Naive thymus-derived CD4-positive, alpha-beta T cell (primary cell): Measurements from ENCODE around the gene SPEM3. TPM values are rescaled to one million over a fixed set of nuclear protein-coding genes. Genes with fewer than 3 reads are reported as not detected.

ENCODE experiments used
- ATAC-seq: fragments of 150-1000 bp; cut with Tn5 transposase; 2 replicates; pipeline ENCODE4 v1.10.0; 2021; ENCODE audit warnings: mild to moderate bottlenecking, moderate library complexity
- CTCF ChIA-PET: fragments of 350-600 bp; sonication (Branson Sonifier 250); formaldehyde crosslinking; loops from one replicate; lab custom pipeline; 2021; ENCODE audit warnings: antibody characterized with exemption; lab: Charles Lee
- POLR2A ChIA-PET: fragments of 350-600 bp; sonication (Branson Sonifier 250); formaldehyde crosslinking; loops from one replicate; lab custom pipeline; 2021; ENCODE audit warnings: antibody characterized with exemption, inconsistent platforms; lab: Charles Lee
- DNase-seq, 9 donors: peaks; one replicate each; pipeline versions ENCODE4 v3.0.0 to v3.0.0-alpha.2; 2020 to 2022; ENCODE audit warnings: mixed read lengths in 1 of 9
- H3K27ac ChIP-seq: one replicate; pipeline ENCODE4 v1.7.0; 2013; ENCODE audit warnings: mild to moderate bottlenecking, low read depth, low read length, moderate library complexity
- H3K27me3 ChIP-seq, 2 donors: one replicate each; pipeline ENCODE4 v1.7.0; 2013; ENCODE audit warnings: low read length in 2 of 2, mild to moderate bottlenecking in 2 of 2, moderate library complexity in 2 of 2; ENCODE audit not compliant: control insufficient read depth in 2 of 2, insufficient read depth in 2 of 2
- H3K36me3 ChIP-seq, 3 experiments: 1 replicate in 2 of 3; 2 replicates in 1 of 3; pipeline ENCODE4 v1.7.0; 2013; ENCODE audit warnings: low read length in 3 of 3, mild to moderate bottlenecking in 3 of 3, moderate library complexity in 1 of 3; ENCODE audit not compliant: insufficient read depth in 3 of 3, control insufficient read depth in 2 of 3
- H3K4me1 ChIP-seq, 2 donors: one replicate each; pipeline ENCODE4 v1.7.0; 2013; ENCODE audit warnings: low read length in 2 of 2, mild to moderate bottlenecking in 2 of 2, moderate library complexity in 1 of 2; ENCODE audit not compliant: control insufficient read depth in 2 of 2, insufficient read depth in 2 of 2
- H3K4me3 ChIP-seq: 2 replicates; pipeline ENCODE4 v1.7.0; 2013; ENCODE audit warnings: mild to moderate bottlenecking, low read length
- H3K9me3 ChIP-seq, 3 experiments: 1 replicate in 2 of 3; 2 replicates in 1 of 3; pipeline ENCODE4 v1.7.0; 2013; ENCODE audit warnings: low read length in 3 of 3; ENCODE audit not compliant: control insufficient read depth in 2 of 3
- H3K27ac Mint-ChIP-seq, 9 donors: one replicate each; pipeline ENCODE4 v1.8.0; 2020 to 2022; ENCODE audit warnings: mixed read lengths in 9 of 9, mild to moderate bottlenecking in 8 of 9, moderate library complexity in 5 of 9, inconsistent platforms in 2 of 9
- H3K27me3 Mint-ChIP-seq, 5 donors: one replicate each; pipeline ENCODE4 v1.8.0; 2021 to 2022; ENCODE audit warnings: mixed read lengths in 5 of 5, mild to moderate bottlenecking in 1 of 5
- H3K36me3 Mint-ChIP-seq, 5 donors: one replicate each; pipeline ENCODE4 v1.8.0; 2020 to 2022; ENCODE audit warnings: mixed read lengths in 5 of 5, mild to moderate bottlenecking in 3 of 5, inconsistent platforms in 1 of 5
- H3K4me1 Mint-ChIP-seq, 7 donors: one replicate each; pipeline ENCODE4 v1.8.0; 2020 to 2022; ENCODE audit warnings: mixed read lengths in 7 of 7, mild to moderate bottlenecking in 3 of 7, inconsistent platforms in 1 of 7
- H3K4me3 Mint-ChIP-seq, 10 donors: one replicate each; pipeline ENCODE4 v1.8.0; 2020 to 2022; ENCODE audit warnings: mild to moderate bottlenecking in 10 of 10, mixed read lengths in 10 of 10, moderate library complexity in 6 of 10, inconsistent platforms in 2 of 10
- H3K9me3 Mint-ChIP-seq, 11 donors: one replicate each; pipeline ENCODE4 v1.8.0; 2020 to 2022; ENCODE audit warnings: mixed read lengths in 11 of 11, mild to moderate bottlenecking in 4 of 11, inconsistent platforms in 1 of 11, moderate library complexity in 1 of 11
- intact Hi-C, 2 donors: fragments of 100-400 bp; cut with micrococcal nuclease; formaldehyde crosslinking; loops; one replicate each; pipeline ENCODE4 v1.15.1; 2023
- polyA plus RNA-seq, 2 donors: library from polyadenylated mRNA; unstranded; fragments of 300-500 nt; fragmentation: Illumina TruSeq; gene quantifications; one replicate each; pipeline ENCODE4 v1.2.3, GENCODE V29; 2021
- total RNA-seq, 6 experiments: library from RNA in 5 of 6; stranded (reverse) in 5 of 6; gene quantifications; 1 replicate in 5 of 6; 2 replicates in 1 of 6; pipeline ENCODE4 v1.2.3 and lab custom pipeline; 2021 to 2026

SPEM3 gene
- total and polyA plus RNA-seq, 7 experiments from 2014 or later = not detected

DNA sequence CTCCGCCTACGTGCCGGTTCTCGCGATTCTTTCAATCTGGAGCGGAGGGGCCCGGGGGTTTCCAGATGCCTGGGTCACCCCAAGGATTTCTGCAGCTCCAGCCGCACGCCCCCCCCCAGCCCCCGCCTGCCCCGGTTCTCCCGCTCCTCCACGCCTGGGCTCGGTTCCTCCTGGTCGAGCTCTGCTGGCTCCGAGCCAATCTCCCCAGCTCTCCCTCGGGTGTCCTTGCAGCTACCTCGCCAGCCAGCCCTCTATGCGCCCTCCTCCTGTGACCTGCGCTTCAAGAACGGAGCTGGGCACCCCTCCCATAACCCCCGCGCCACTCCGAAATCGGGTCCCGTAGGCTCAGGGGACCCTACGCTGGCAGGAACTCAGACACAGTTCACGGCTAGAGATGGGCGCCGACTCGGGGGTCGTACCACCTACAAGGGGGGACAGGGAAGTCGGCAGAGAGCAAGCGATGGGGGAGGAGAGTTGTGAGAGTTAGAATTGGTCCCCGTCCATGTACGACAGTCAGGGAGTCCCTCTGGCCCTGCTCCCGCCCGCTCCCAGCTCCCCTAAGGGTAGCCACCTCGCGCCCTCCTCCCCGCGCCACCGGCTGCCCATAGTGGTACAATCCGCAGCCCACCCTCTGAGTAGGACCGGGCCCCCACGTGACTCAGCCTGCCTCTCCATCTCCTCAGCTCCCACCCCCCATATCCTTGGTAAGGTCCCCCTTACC, 11.6 kb downstream of the SPEM3 start:
- Histone ChIP-seq H3K27ac (no peak overlapping the region), H3K27me3 (peaks cover 12 to 28% of the 10 kb centered on the region in 2 donors), H3K4me1 (peaks cover 17 to 50% of the 10 kb centered on the region in 2 donors), H3K9me3 (no peaks in the 10 kb centered on the region), H3K4me3 (peak overlapping the region; percentile 7), H3K36me3 (no peaks in the 10 kb centered on the region)
- peaks cover 27 to 56% (median 43%) of the 10 kb centered on the region in 7 donors for H3K4me1 Mint-ChIP-seq
- H3K4me3 Mint-ChIP-seq = peak overlapping the region; percentile 67 to 94 (median 84)
- H3K36me3 Mint-ChIP-seq = peaks cover 0 to 32% (median 0%) of the 10 kb centered on the region in 5 donors
- intact Hi-C loops = no loop called here
- ChIA-PET POLR2A (interaction anchor here (0.6 to 7.5 kb wide), 8 partner anchors 11 to 246 kb away, joined by 3 to 79 read pairs (median 3); partner anchors contain the start of genes ACAP1 and POLR2A), CTCF (interaction anchor here (0.8 to 1.5 kb wide), 5 partner anchors 40 to 120 kb away, joined by 3 to 5 read pairs (median 3); partner anchors contain the start of gene ZBTB4)
- peak overlapping the region in 3 of 9 donors; percentile 41 to 76 (median 46) for H3K27ac Mint-ChIP-seq
- H3K27me3 Mint-ChIP-seq = peaks cover 38 to 53% (median 49%) of the 10 kb centered on the region in 5 donors
- ATAC-seq = no peak
- peaks cover 0 to 2% (median 0%) of the 10 kb centered on the region in 11 donors for H3K9me3 Mint-ChIP-seq
- peak in 4 of 9 donors; percentile 11 to 69 (median 32) for DNase-seq

DNA sequence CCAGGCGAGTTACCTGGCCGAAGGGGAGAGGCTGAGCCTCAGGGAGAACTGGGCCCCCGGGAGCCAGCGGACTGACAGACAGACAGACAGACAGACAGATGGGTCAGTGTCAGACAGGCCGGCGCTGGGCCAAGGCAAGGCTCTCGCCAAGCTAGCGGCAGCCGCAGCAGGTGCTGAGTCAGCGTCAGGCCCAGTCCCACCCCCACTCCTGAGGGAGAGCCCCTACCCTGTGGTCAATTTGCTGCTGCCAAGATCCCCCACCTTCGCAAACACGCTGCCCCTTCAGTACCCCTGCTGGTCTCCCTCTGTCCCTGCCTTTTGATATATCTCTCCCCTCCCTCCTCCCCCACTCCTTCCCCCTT, 12.2 kb downstream of the SPEM3 start:
- Mint-ChIP-seq H3K27ac (peak overlapping the region in 2 of 9 donors; percentile 46), H3K36me3 (peaks cover 0 to 32% (median 0%) of the 10 kb centered on the region in 5 donors), H3K27me3 (peaks cover 44 to 59% (median 55%) of the 10 kb centered on the region in 5 donors), H3K4me1 (peaks cover 30 to 59% (median 45%) of the 10 kb centered on the region in 7 donors), H3K4me3 (peak overlapping the region in 7 of 10 donors; percentile 67 to 94 (median 83)), H3K9me3 (peaks cover 0 to 2% (median 0%) of the 10 kb centered on the region in 11 donors)
- Histone ChIP-seq H3K36me3 (no peaks in the 10 kb centered on the region), H3K4me1 (peaks cover 20 to 56% of the 10 kb centered on the region in 2 donors), H3K4me3 (no peak overlapping the region), H3K9me3 (no peaks in the 10 kb centered on the region), H3K27me3 (peaks cover 13 to 33% of the 10 kb centered on the region in 2 donors), H3K27ac (no peak overlapping the region)
- DNase-seq = peak in 1 of 9 donors; percentile 42
- CTCF ChIA-PET = interaction anchor here (0.7 to 1.8 kb wide), 6 partner anchors 13 to 120 kb away, joined by 3 to 5 read pairs (median 3); partner anchors contain the start of gene ZBTB4
- ATAC-seq = no peak
- POLR2A ChIA-PET = interaction anchor here (0.6 to 7.5 kb wide), 9 partner anchors 10 to 245 kb away, joined by 3 to 79 read pairs (median 3); partner anchors contain the start of genes POLR2A and ZBTB4
- intact Hi-C loops = no loop called here

DNA sequence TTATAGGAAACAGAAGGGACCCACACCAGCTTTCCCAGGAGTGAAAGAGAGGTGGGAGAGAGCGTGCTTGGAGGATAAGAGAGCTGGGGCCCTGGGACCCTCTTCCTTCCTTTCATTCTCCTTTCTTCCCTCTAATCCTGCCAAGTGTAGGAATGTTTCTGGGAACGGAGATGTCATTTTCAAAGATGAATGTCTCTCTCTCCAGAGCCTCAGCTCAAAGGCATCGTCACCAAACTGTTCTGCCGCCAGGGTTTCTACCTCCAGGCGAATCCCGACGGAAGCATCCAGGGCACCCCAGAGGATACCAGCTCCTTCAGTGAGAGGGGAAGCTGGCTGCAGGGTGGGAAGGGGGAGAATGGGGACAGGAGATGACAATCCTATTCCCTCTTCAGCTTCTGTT, 12.6 kb downstream of the SPEM3 start:
- H3K9me3 ChIP-seq = no peaks in the 10 kb centered on the region
- no peak for DNase-seq
- peaks cover 0 to 34% (median 0%) of the 10 kb centered on the region in 5 donors for H3K36me3 Mint-ChIP-seq
- H3K27ac ChIP-seq = no peak overlapping the region
- CTCF ChIA-PET = interaction anchor here (0.6 to 1.8 kb wide), 8 partner anchors 13 to 120 kb away, joined by 3 to 5 read pairs (median 3); partner anchors contain the start of genes SENP3 and ZBTB4
- peaks cover 33 to 59% (median 45%) of the 10 kb centered on the region in 7 donors for H3K4me1 Mint-ChIP-seq
- ATAC-seq = no peak
- peaks cover 17 to 34% of the 10 kb centered on the region in 2 donors for H3K27me3 ChIP-seq
- H3K9me3 Mint-ChIP-seq = peaks cover 0 to 6% (median 0%) of the 10 kb centered on the region in 11 donors
- H3K4me3 Mint-ChIP-seq = peak overlapping the region in 2 of 10 donors; percentile 7 to 45
- no peak overlapping the region for H3K27ac Mint-ChIP-seq
- peaks cover 46 to 63% (median 58%) of the 10 kb centered on the region in 5 donors for H3K27me3 Mint-ChIP-seq
- H3K4me1 ChIP-seq = peaks cover 16 to 57% of the 10 kb centered on the region in 2 donors
- H3K36me3 ChIP-seq = no peaks in the 10 kb centered on the region
- intact Hi-C loops = no loop called here
- POLR2A ChIA-PET = interaction anchor here (0.6 to 7.5 kb wide), 8 partner anchors 10 to 245 kb away, joined by 3 to 79 read pairs (median 4); partner anchors contain the start of genes POLR2A and ZBTB4
- H3K4me3 ChIP-seq = no peak overlapping the region

DNA sequence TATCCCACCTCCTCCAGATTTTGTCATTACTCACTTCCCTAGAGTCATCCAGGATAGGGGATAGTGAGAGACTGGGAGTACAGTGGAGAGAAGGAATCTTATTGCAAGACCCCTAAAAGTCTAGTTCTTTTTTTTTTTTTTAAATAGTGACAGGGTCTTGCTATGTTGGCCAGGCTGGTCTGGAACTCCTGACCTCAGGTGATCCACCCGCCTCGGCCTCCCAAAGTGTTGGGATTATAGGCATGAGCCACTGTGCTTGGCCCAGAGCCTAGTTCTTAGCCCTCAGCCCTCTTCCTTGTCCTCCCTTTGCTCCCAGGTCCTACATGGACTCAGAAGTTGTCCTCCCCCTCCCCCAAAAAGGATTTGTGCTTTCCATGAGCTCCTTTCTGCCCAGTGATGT, 13.5 kb downstream of the SPEM3 start:
- Histone ChIP-seq H3K27me3 (peaks cover 17 to 34% of the 10 kb centered on the region in 2 donors), H3K36me3 (no peaks in the 10 kb centered on the region), H3K4me3 (no peak overlapping the region), H3K27ac (no peak overlapping the region), H3K4me1 (peaks cover 13 to 52% of the 10 kb centered on the region in 2 donors), H3K9me3 (no peaks in the 10 kb centered on the region)
- DNase-seq (no peak), ATAC-seq (no peak)
- intact Hi-C loops = no loop called here
- POLR2A ChIA-PET = interaction anchor here (0.9 to 7.5 kb wide), 6 partner anchors 12 to 43 kb away, joined by 3 to 79 read pairs (median 12); partner anchors contain the start of genes POLR2A and ZBTB4
- no peak overlapping the region for H3K27ac Mint-ChIP-seq
- peaks cover 0 to 38% (median 0%) of the 10 kb centered on the region in 5 donors for H3K36me3 Mint-ChIP-seq
- H3K9me3 Mint-ChIP-seq = peaks cover 0 to 6% (median 0%) of the 10 kb centered on the region in 11 donors
- peaks cover 49 to 67% (median 63%) of the 10 kb centered on the region in 5 donors for H3K27me3 Mint-ChIP-seq
- H3K4me3 Mint-ChIP-seq = peak overlapping the region in 3 of 10 donors; percentile 14 to 34 (median 29)
- H3K4me1 Mint-ChIP-seq = peaks cover 36 to 55% (median 46%) of the 10 kb centered on the region in 7 donors
- CTCF ChIA-PET = interaction anchor here (0.6 to 1.8 kb wide), 4 partner anchors 86 to 141 kb away, joined by 3 to 5 read pairs (median 4); partner anchors contain the start of genes MPDU1 and SENP3

DNA sequence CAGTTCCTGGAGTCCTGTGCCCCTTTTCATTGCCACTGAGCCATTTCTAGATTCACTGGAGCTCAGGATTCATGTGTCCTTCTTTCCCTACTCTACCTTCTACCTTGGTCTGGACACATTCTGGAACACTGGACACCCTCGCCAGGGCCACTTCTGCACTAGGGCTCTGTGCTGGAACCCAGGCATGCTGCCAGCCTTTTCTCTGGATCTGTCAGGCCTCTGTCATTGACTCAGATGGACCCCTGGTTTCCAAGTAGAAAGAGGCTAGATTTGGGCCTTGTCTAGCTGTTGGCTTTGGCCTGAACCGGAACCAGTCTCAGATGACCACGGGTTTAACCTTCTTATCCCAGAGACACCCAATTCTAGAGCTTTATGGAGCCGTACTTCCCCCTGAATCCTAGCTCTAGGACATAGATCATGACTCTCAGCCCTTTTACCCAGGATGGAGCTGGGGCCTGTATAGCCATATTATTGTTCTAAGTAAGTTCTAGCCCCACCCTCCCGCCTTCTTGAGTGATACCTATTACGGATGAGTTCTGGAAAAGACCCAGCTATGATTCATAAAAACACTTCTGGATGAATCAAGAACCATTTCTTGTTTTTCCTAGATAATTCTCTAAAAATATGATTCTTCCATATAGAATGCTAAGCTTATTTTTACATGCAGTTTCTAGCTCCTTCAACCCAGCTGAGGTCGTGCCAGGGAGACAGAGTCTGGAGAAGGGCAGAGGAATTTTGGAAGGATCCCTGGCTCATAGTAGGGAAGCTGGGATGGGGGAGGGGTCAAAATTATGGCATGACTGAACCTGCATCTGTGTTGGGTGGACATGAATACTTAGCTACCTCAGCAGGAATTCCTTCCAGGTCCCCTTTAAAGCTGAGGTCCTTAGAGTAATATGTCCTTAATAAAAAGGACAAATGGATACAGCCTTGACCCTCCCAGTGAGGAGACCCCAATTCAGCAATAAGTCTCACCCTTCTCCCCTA, 15.1 kb downstream of the SPEM3 start:
- DNase-seq (no peak), ATAC-seq (no peak)
- no peak overlapping the region for H3K27ac ChIP-seq
- POLR2A ChIA-PET = interaction anchor here (0.7 to 7.5 kb wide), 5 partner anchors 7 to 41 kb away, joined by 3 to 79 read pairs (median 35); partner anchors contain the start of genes POLR2A, TMEM102 and ZBTB4
- no peaks in the 10 kb centered on the region for H3K9me3 ChIP-seq
- H3K27me3 ChIP-seq = peaks cover 13 to 34% of the 10 kb centered on the region in 2 donors
- H3K4me1 Mint-ChIP-seq = peaks cover 27 to 47% (median 38%) of the 10 kb centered on the region in 7 donors
- no peak overlapping the region for H3K27ac Mint-ChIP-seq
- H3K36me3 Mint-ChIP-seq = peaks cover 0 to 41% (median 5%) of the 10 kb centered on the region in 5 donors
- peaks cover 4 to 37% of the 10 kb centered on the region in 2 donors for H3K4me1 ChIP-seq
- intact Hi-C loops = no loop called here
- H3K4me3 Mint-ChIP-seq = peak overlapping the region in 4 of 10 donors; percentile 16 to 89 (median 48)
- H3K4me3 ChIP-seq = no peak overlapping the region
- no peaks in the 10 kb centered on the region for H3K36me3 ChIP-seq
- H3K9me3 Mint-ChIP-seq = peaks cover 0 to 7% (median 0%) of the 10 kb centered on the region in 11 donors
- H3K27me3 Mint-ChIP-seq = peaks cover 49 to 72% (median 64%) of the 10 kb centered on the region in 5 donors
- CTCF ChIA-PET = interaction anchor here (0.5 to 1.4 kb wide), 4 partner anchors 75 to 172 kb away, joined by 3 to 5 read pairs (median 4); no protein-coding TSS in a partner anchor
